HCT116 (cell line): ENCODE data around the gene DNASE1L3. TPM values are rescaled to one million over a fixed set of nuclear protein-coding genes. Genes with fewer than 3 reads are reported as not detected.

Source experiments
- ATAC-seq: fragments of 200-7000 bp; cut with Tn5 transposase; 2 replicates; pipeline ENCODE4 v1.9.1; 2020; ENCODE audit warnings: mild to moderate bottlenecking, moderate library complexity
- BruUV-seq: library from RNA; stranded (reverse); fragments of 400-500 nt; replicated peaks from 2 replicates; lab custom pipeline; 2021; lab: Mats Ljungman, UMichigan
- CTCF ChIA-PET: fragments of 300-600 bp; sonication (Branson Sonifier 250); formaldehyde crosslinking; loops from one replicate; lab custom pipeline; 2021; ENCODE audit warnings: antibody characterized with exemption; lab: Charles Lee
- POLR2A ChIA-PET: fragments of 300-600, 350-600 bp; sonication (Branson Sonifier 250); formaldehyde crosslinking; loops from one replicate; lab custom pipeline; 2021; ENCODE audit warnings: antibody characterized with exemption; lab: Charles Lee
- RAD21 ChIA-PET, 2 experiments: fragments of 300-600 bp; sonication (Branson Sonifier 250); formaldehyde crosslinking; loops; one replicate each; lab custom pipeline; 2023; ENCODE audit warnings: low total read pairs in 2 of 2; ENCODE audit not compliant: uncharacterized antibody in 2 of 2, unreplicated experiment in 2 of 2, low non-redundant PET in 1 of 2; lab: Charles Lee
- DNase-seq: peaks from one replicate; pipeline ENCODE4 v3.0.0-alpha.2; 2010; ENCODE audit warnings: low read depth, low spot score
- H2AFZ ChIP-seq: fragments of 200-600 bp; shearing (Covaris generic), sonication (generic); 2 replicates; pipeline ENCODE4 v1.6.1; 2017; ENCODE audit warnings: low read depth, mixed run types, mixed read lengths, antibody characterized with exemption, low read length; ENCODE audit not compliant: poor library complexity, severe bottlenecking
- H3K27ac ChIP-seq: 2 replicates; pipeline ENCODE4 v1.5.1; 2012; ENCODE audit warnings: low read depth, low read length
- H3K27me3 ChIP-seq: fragments of 200-600 bp; sonication (generic); 2 replicates; pipeline ENCODE4 v1.6.1; 2016; ENCODE audit warnings: mixed run types, low read length, mixed read lengths; ENCODE audit not compliant: insufficient read depth
- H3K36me3 ChIP-seq, 2 experiments: fragments of 200-500 bp in 1 of 2; fragments of 200-600 bp in 1 of 2; sonication (Bioruptor generic) in 1 of 2; sonication (generic) in 1 of 2; 2 replicates each; pipeline versions ENCODE4 v1.5.1 to v1.6.1; 2014 to 2016; ENCODE audit warnings: low read length in 2 of 2, inconsistent platforms in 1 of 2, mixed read lengths in 1 of 2, mixed run types in 1 of 2; ENCODE audit not compliant: insufficient read depth in 2 of 2, control insufficient read depth in 1 of 2
- H3K4me1 ChIP-seq, 2 experiments: fragments of 200-600 bp in 1 of 2; sonication (generic) in 1 of 2; 2 replicates each; pipeline versions ENCODE4 v1.5.1 to v1.6.1; 2012 to 2017; ENCODE audit warnings: low read length in 2 of 2, inconsistent platforms in 1 of 2, mild to moderate bottlenecking in 1 of 2, mixed read lengths in 1 of 2, mixed run types in 1 of 2, moderate library complexity in 1 of 2; ENCODE audit not compliant: insufficient read depth in 2 of 2, control insufficient read depth in 1 of 2
- H3K4me2 ChIP-seq: fragments of 200-600 bp; sonication (generic); 2 replicates; pipeline ENCODE4 v1.6.1; 2017; ENCODE audit warnings: mixed run types, low read length, mixed read lengths
- H3K4me3 ChIP-seq, 2 experiments: fragments of 200-600 bp in 1 of 2; sonication (generic) in 1 of 2; replicated peaks in 1 of 2; 2 replicates each; pipeline ENCODE4 v1.5.1; 2011 to 2016; ENCODE audit warnings: low read length in 2 of 2, control low read depth in 1 of 2, low read depth in 1 of 2, mild to moderate bottlenecking in 1 of 2, mixed read lengths in 1 of 2, mixed run types in 1 of 2
- H3K79me2 ChIP-seq: fragments of 200-600 bp; sonication (generic); 2 replicates; pipeline ENCODE4 v1.6.1; 2017; ENCODE audit warnings: mild to moderate bottlenecking, mixed run types, low read length, moderate library complexity, mixed read lengths; ENCODE audit not compliant: insufficient read depth
- H3K9ac ChIP-seq: fragments of 200-600 bp; sonication (generic); 2 replicates; pipeline ENCODE4 v1.6.1; 2016; ENCODE audit warnings: low read length, mixed read lengths
- H3K9me2 ChIP-seq: fragments of 200-600 bp; sonication (generic), shearing (Covaris generic); 2 replicates; pipeline ENCODE4 v1.6.1; 2017; ENCODE audit warnings: mixed run types, mild to moderate bottlenecking, moderate library complexity; ENCODE audit not compliant: insufficient read depth
- H3K9me3 ChIP-seq, 2 experiments: fragments of 200-500 bp in 1 of 2; fragments of 200-600 bp in 1 of 2; sonication (Bioruptor generic) in 1 of 2; sonication (generic) in 1 of 2; 2 replicates each; pipeline ENCODE4 v1.6.1; 2014 to 2017; ENCODE audit warnings: low read length in 2 of 2, mixed read lengths in 2 of 2, inconsistent platforms in 1 of 2, low read depth in 1 of 2, mild to moderate bottlenecking in 1 of 2, mixed run types in 1 of 2, moderate library complexity in 1 of 2; ENCODE audit not compliant: control insufficient read depth in 1 of 2, insufficient read depth in 1 of 2
- H4K20me1 ChIP-seq: fragments of 200-600 bp; sonication (generic), shearing (Covaris generic); 2 replicates; pipeline ENCODE4 v1.6.1; 2017; ENCODE audit warnings: mixed run types, mild to moderate bottlenecking, moderate library complexity; ENCODE audit not compliant: insufficient read depth
- CBX3 ChIP-seq: IDR thresholded peaks from 2 replicates; pipeline ENCODE4 v1.6.1; 2012; ENCODE audit warnings: low read depth
- CEBPB ChIP-seq: IDR thresholded peaks from 2 replicates; pipeline ENCODE4 v1.6.1; 2012; ENCODE audit warnings: low read depth
- EGR1 ChIP-seq: IDR thresholded peaks from 2 replicates; pipeline ENCODE4 v1.6.1; 2012; ENCODE audit warnings: low read depth
- ELF1 ChIP-seq: IDR thresholded peaks from 2 replicates; pipeline ENCODE4 v1.6.1; 2012; ENCODE audit warnings: low read depth, borderline replicate concordance
- EZH2phosphoT487 ChIP-seq: fragments of 200-600 bp; IDR thresholded peaks from 2 replicates; pipeline ENCODE4 v1.6.1; 2018; ENCODE audit warnings: antibody characterized with exemption, borderline replicate concordance
- FOSL1 ChIP-seq: IDR thresholded peaks from 2 replicates; pipeline ENCODE4 v1.6.1; 2012; ENCODE audit warnings: low read depth
- POLR2A ChIP-seq: IDR thresholded peaks from 2 replicates; pipeline ENCODE4 v1.7.0; 2011; ENCODE audit warnings: borderline replicate concordance; ENCODE audit not compliant: insufficient read depth, insufficient read length; ENCODE audit errors: extremely low read depth
- POLR2AphosphoS5 ChIP-seq: IDR thresholded peaks from 2 replicates; pipeline ENCODE4 v1.6.1; 2011; ENCODE audit warnings: mild to moderate bottlenecking, low read depth, low read length, moderate library complexity
- RAD21 ChIP-seq: IDR thresholded peaks from 2 replicates; pipeline ENCODE4 v1.6.1; 2012; ENCODE audit warnings: low read depth, mild to moderate bottlenecking
- REST ChIP-seq: IDR thresholded peaks from 2 replicates; pipeline ENCODE4 v1.6.1; 2012; ENCODE audit warnings: low read depth
- ZFX ChIP-seq: fragments of 450-650 bp; IDR thresholded peaks from 2 replicates; pipeline ENCODE4 v1.6.1; 2017
- ZNF274 ChIP-seq: fragments of 200-500 bp; sonication (Bioruptor generic); IDR thresholded peaks from 2 replicates; pipeline ENCODE4 v1.6.1; 2014; ENCODE audit warnings: mild to moderate bottlenecking, low read depth, low read length, inconsistent platforms
- intact Hi-C: fragments of 100-400 bp; cut with micrococcal nuclease; formaldehyde crosslinking; loops from 2 replicates; pipeline ENCODE4 v1.10.0; 2022
- total RNA-seq: library from RNA; stranded (reverse); gene quantifications from one replicate; pipeline ENCODE4 v1.2.1, GENCODE V29; 2021; ENCODE audit not compliant: unreplicated experiment
- TF ChIP-seq, protein P1 (sequence below), 3 experiments: fragments of 200-600 bp in 1 of 3; sonication (generic) in 1 of 3; IDR thresholded peaks in 2 of 3; conservative IDR thresholded peaks in 1 of 3; 2 replicates each; pipeline ENCODE4 v1.5.1; 2012 to 2017; ENCODE audit warnings: low read depth in 2 of 3, low read length in 2 of 3, antibody characterized with exemption in 1 of 3, borderline replicate concordance in 1 of 3, control low read depth in 1 of 3, mild to moderate bottlenecking in 1 of 3, mixed read lengths in 1 of 3, mixed run types in 1 of 3, moderate library complexity in 1 of 3; ENCODE audit not compliant: insufficient read depth in 1 of 3
- TF ChIP-seq, protein P2 (sequence below): IDR thresholded peaks from 2 replicates; pipeline ENCODE4 v1.6.1; 2012

Gene DNASE1L3
- total RNA-seq, 1 experiment from 2014 or later: not detected

DNA sequence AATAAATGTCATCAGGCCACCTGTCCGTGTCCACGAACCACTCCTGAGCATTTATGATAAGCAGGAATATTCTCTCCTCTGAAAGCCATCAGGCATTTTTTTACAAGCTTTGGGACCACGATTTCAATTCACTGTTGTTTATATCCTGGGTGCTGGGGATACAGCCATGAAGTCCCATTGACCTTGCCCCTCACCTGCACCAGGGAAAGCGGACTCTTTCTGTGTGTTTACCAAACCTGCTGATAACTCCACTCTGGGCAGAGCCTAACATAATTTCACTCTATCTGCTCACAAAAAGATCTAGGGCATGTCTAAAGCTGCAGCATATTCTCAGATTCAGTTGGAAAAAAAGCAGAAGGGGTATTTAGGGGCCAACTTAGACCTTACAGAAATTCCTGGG, 4.8 kb downstream of the DNASE1L3 start:
- H3K4me1 ChIP-seq: peaks cover 0 to 13% of the 10 kb centered on the region in 2 experiments; a peak in 2 of 4 replicates
- intact Hi-C loops: no loop called here
- RAD21 ChIA-PET: no interaction called here

More for the DNA sequence above, 4.8 kb downstream of the DNASE1L3 start:
- TF ChIP-seq POLR2AphosphoS5 (no peak), RAD21 (no peak), ELF1 (no peak), EGR1 (no peak), CEBPB (no peak), EZH2phosphoT487 (no peak), CBX3 (no peak), POLR2A (no peak), FOSL1 (no peak), REST (no peak), ZFX (no peak), ZNF274 (no peak)
- TF ChIP-seq, protein P1, sequence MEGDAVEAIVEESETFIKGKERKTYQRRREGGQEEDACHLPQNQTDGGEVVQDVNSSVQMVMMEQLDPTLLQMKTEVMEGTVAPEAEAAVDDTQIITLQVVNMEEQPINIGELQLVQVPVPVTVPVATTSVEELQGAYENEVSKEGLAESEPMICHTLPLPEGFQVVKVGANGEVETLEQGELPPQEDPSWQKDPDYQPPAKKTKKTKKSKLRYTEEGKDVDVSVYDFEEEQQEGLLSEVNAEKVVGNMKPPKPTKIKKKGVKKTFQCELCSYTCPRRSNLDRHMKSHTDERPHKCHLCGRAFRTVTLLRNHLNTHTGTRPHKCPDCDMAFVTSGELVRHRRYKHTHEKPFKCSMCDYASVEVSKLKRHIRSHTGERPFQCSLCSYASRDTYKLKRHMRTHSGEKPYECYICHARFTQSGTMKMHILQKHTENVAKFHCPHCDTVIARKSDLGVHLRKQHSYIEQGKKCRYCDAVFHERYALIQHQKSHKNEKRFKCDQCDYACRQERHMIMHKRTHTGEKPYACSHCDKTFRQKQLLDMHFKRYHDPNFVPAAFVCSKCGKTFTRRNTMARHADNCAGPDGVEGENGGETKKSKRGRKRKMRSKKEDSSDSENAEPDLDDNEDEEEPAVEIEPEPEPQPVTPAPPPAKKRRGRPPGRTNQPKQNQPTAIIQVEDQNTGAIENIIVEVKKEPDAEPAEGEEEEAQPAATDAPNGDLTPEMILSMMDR (IDR thresholded peaks at IDR 0.05 in 2 of 3, conservative IDR thresholded peaks at IDR 0.05 in 1 of 3; ENCODE audit: borderline replicate concordance in 1 of 3, insufficient read depth in 1 of 3, low read depth in 2 of 3, low read length in 2 of 3): no peak
- TF ChIP-seq, protein P2, sequence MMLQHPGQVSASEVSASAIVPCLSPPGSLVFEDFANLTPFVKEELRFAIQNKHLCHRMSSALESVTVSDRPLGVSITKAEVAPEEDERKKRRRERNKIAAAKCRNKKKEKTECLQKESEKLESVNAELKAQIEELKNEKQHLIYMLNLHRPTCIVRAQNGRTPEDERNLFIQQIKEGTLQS: no peak
- H4K20me1 ChIP-seq: no peaks in the 10 kb centered on the region
- H3K27me3 ChIP-seq: no peaks in the 10 kb centered on the region
- BruUV-seq: no TSS peak
- no peak overlapping the region for H2AFZ ChIP-seq
- no peaks in the 10 kb centered on the region for H3K9me2 ChIP-seq
- no peaks in the 10 kb centered on the region for H3K9me3 ChIP-seq
- H3K9ac ChIP-seq: no peak overlapping the region
- no peaks in the 10 kb centered on the region for H3K79me2 ChIP-seq
- no peak overlapping the region for H3K4me3 ChIP-seq
- no peak overlapping the region for H3K27ac ChIP-seq
- POLR2A ChIA-PET: no interaction called here
- no peaks in the 10 kb centered on the region for H3K36me3 ChIP-seq
- ATAC-seq (no peak), DNase-seq (no peak)
- CTCF ChIA-PET: no interaction called here
- no peak overlapping the region for H3K4me2 ChIP-seq
